Measurements from ENCODE around the gene CCNQ.

- TF ChIP-seq POLR2A (IDR thresholded peaks at IDR 0.05; ENCODE audit: borderline replicate concordance, extremely low read depth, insufficient read depth, insufficient read length) (no peak), ELF1 (IDR thresholded peaks at IDR 0.05; ENCODE audit: borderline replicate concordance, low read depth) (no peak), CTCF (IDR thresholded peaks at IDR 0.05 in 2 of 3, conservative IDR thresholded peaks at IDR 0.05 in 1 of 3; ENCODE audit: borderline replicate concordance in 1 of 3, insufficient read depth in 1 of 3, low read depth in 2 of 3, low read length in 2 of 3) (no peak), EZH2phosphoT487 (IDR thresholded peaks at IDR 0.05; ENCODE audit: borderline replicate concordance) (no peak), EZH2 (IDR thresholded peaks at IDR 0.05) (no peak), RAD21 (IDR thresholded peaks at IDR 0.05; ENCODE audit: low read depth) (no peak), POLR2AphosphoS5 (IDR thresholded peaks at IDR 0.05; ENCODE audit: low read depth, low read length) (no peak), SIN3A (IDR thresholded peaks at IDR 0.05; ENCODE audit: low read depth) (no peak), YY1 (IDR thresholded peaks at IDR 0.05; ENCODE audit: extremely low read depth, insufficient replicate concordance, low read depth, low read length) (no peak), ZBTB33 (IDR thresholded peaks at IDR 0.05; ENCODE audit: extremely low read depth, insufficient replicate concordance, low read length) (no peak), CBX3 (IDR thresholded peaks at IDR 0.05; ENCODE audit: low read depth) (no peak)
- TF ChIP-seq, protein P1, sequence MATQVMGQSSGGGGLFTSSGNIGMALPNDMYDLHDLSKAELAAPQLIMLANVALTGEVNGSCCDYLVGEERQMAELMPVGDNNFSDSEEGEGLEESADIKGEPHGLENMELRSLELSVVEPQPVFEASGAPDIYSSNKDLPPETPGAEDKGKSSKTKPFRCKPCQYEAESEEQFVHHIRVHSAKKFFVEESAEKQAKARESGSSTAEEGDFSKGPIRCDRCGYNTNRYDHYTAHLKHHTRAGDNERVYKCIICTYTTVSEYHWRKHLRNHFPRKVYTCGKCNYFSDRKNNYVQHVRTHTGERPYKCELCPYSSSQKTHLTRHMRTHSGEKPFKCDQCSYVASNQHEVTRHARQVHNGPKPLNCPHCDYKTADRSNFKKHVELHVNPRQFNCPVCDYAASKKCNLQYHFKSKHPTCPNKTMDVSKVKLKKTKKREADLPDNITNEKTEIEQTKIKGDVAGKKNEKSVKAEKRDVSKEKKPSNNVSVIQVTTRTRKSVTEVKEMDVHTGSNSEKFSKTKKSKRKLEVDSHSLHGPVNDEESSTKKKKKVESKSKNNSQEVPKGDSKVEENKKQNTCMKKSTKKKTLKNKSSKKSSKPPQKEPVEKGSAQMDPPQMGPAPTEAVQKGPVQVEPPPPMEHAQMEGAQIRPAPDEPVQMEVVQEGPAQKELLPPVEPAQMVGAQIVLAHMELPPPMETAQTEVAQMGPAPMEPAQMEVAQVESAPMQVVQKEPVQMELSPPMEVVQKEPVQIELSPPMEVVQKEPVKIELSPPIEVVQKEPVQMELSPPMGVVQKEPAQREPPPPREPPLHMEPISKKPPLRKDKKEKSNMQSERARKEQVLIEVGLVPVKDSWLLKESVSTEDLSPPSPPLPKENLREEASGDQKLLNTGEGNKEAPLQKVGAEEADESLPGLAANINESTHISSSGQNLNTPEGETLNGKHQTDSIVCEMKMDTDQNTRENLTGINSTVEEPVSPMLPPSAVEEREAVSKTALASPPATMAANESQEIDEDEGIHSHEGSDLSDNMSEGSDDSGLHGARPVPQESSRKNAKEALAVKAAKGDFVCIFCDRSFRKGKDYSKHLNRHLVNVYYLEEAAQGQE (IDR thresholded peaks at IDR 0.05; ENCODE audit: low read depth) = no peak
- TF ChIP-seq, protein P2, sequence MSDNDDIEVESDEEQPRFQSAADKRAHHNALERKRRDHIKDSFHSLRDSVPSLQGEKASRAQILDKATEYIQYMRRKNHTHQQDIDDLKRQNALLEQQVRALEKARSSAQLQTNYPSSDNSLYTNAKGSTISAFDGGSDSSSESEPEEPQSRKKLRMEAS (IDR thresholded peaks at IDR 0.05) = no peak
These were observed 46.2 kb upstream of the CCNQ start for GRCh38 chrX:153645151-153645550.
